ENCODE data around the gene HES7. TPM values are rescaled to one million over a fixed set of nuclear protein-coding genes. Genes with fewer than 3 reads are reported as not detected.

Gene HES7
- total and polyA plus RNA-seq, 10 donors = 0.04 to 0.67 (median 0.41) TPM; not detected in 5

GRCh38 chr17:8138672-8139371 is 14.9 kb upstream of the HES7 start:
- 0 to 1% (median 0%) methylated on average over 44 to 46 of the region's 46 CpGs for WGBS, 5 donors
- intact Hi-C loops (cut with DNase I; ENCODE audit: low total_unique reads) = no loop called here
- peaks cover 0 to 47% (median 44%) of the 10 kb centered on the region in 6 donors for H3K36me3 ChIP-seq
- peak; percentile 97 for DNase-seq
- no peaks in the 10 kb centered on the region for H3K9me3 ChIP-seq
- TF ChIP-seq POLR2AphosphoS5 (IDR thresholded peaks at IDR 0.05) (peak; percentile 90 to 93 (median 92)), CTCF (IDR thresholded peaks at IDR 0.05 in 8 of 11, conservative IDR thresholded peaks at IDR 0.05 in 3 of 11) (peak; percentile 68 to 92 (median 87)), POLR2A (IDR thresholded peaks at IDR 0.05) (no peak)
- H3K27me3 ChIP-seq (replicated peaks in 1 of 7) = no peaks in the 10 kb centered on the region
- H3K4me3 ChIP-seq = peak overlapping the region in 7 of 8 donors; percentile 16 to 63 (median 35)
- peak overlapping the region; percentile 71 to 94 (median 88) for H3K27ac ChIP-seq
- H3K4me1 ChIP-seq = peaks cover 14 to 57% (median 27%) of the 10 kb centered on the region in 6 donors

DNA sequence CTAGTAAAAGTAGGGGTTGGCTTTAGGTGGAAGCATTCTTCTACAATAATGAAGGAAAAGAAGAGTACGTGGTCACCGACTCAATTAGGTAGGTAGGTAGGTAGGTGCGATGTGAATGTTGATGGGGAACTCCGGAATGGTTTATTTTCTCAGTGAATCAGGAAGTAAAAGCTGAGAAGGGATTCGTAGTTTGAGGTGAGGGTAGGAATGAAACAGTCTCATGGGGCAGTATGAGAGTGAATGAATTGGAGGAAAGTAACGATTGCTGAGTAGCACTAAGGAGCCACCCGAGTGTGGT is 14.4 kb upstream of the HES7 start:
- H3K27ac ChIP-seq = peak overlapping the region; percentile 71 to 94 (median 88)
- H3K4me3 ChIP-seq = peak overlapping the region in 6 of 8 donors; percentile 4 to 63 (median 39)
- H3K9me3 ChIP-seq = no peaks in the 10 kb centered on the region
- no peak for DNase-seq
- H3K36me3 ChIP-seq = peaks cover 0 to 42% (median 39%) of the 10 kb centered on the region in 6 donors
- peaks cover 14 to 57% (median 27%) of the 10 kb centered on the region in 6 donors for H3K4me1 ChIP-seq
- TF ChIP-seq CTCF (IDR thresholded peaks at IDR 0.05 in 8 of 11, conservative IDR thresholded peaks at IDR 0.05 in 3 of 11) = no peak
- no peak for TF ChIP-seq POLR2A (IDR thresholded peaks at IDR 0.05)
- TF ChIP-seq POLR2AphosphoS5 (IDR thresholded peaks at IDR 0.05) = no peak
- intact Hi-C loops (cut with DNase I; ENCODE audit: low total_unique reads) = no loop called here
- H3K27me3 ChIP-seq (replicated peaks in 1 of 7) = no peaks in the 10 kb centered on the region
- WGBS, 5 donors = 0 to 2% (median 1%) methylated on average over 7 of the region's 7 CpGs

DNA sequence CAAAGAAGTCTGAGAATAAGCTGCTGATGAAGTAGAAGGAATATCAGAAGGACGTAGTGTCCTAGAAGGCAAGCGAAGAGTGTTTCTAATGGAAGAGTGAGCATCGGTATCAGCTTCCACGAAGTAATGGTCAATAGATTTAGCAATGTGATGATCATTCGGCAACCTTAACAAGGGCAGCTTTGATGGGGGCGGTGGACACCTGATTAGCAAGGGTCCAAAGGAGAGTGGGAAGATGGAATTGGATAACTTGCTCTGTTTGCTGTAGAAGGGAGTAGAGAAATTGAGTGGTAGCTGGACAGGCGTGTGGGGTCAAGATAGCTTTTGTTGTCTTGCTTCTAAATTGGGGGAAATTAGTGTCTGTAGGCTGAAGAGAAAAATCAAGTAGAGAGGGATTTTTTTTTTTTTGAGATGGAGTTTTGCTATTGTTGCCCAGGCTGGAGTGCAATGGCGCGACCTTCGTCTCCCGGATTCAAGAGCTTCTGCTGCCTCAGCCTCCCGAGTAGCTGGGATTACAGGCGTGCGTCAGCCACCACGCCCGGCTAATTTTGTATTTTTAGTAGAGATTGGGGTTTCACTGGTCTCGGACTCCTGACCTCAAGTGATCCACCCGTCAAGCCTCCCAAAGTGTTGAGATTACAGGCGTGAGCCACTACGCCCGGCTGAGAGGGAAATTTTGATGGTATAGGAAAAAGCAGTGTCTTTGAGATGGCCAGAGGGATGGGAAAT is 13.9 kb upstream of the HES7 start:
- intact Hi-C loops (cut with DNase I; ENCODE audit: low total_unique reads) = no loop called here
- peak; percentile 41 for DNase-seq
- Histone ChIP-seq H3K4me3 (peak overlapping the region in 6 of 8 donors; percentile 4 to 63 (median 39)), H3K27ac (peak overlapping the region; percentile 71 to 94 (median 88)), H3K9me3 (no peaks in the 10 kb centered on the region), H3K36me3 (peaks cover 0 to 37% (median 34%) of the 10 kb centered on the region in 6 donors), H3K27me3 (replicated peaks in 1 of 7) (no peaks in the 10 kb centered on the region), H3K4me1 (peaks cover 14 to 54% (median 27%) of the 10 kb centered on the region in 6 donors)
- WGBS, 5 donors = 25 to 28% (median 25%) methylated on average over 21 of the region's 21 CpGs
- no peak for TF ChIP-seq POLR2AphosphoS5 (IDR thresholded peaks at IDR 0.05)
- TF ChIP-seq CTCF (IDR thresholded peaks at IDR 0.05 in 8 of 11, conservative IDR thresholded peaks at IDR 0.05 in 3 of 11) = no peak
- TF ChIP-seq POLR2A (IDR thresholded peaks at IDR 0.05) = no peak

DNA sequence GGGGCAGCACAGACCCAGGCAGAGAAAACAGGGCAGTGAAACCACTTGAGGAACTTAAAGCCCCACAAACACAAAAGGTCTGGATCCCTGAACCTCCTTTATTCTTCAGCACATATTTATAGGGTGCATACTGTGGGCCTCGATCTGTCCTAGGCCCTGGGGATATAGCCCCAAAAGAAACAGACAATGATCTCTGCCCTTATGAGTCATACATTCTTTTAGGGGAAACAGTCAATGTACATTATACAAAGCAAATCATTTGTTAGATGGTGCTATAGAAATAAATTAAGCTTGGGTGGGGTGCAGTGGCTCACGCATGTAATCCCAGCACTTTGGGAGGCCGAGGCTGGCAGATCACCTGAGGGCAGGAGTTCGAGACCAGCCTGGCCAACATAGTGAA is 10.0 kb upstream of the HES7 start:
- DNase-seq = no peak
- no peak overlapping the region for H3K4me3 ChIP-seq
- no peak overlapping the region for H3K27ac ChIP-seq
- peaks cover 0 to 25% (median 0%) of the 10 kb centered on the region in 7 donors for H3K27me3 ChIP-seq (replicated peaks in 1 of 7)
- intact Hi-C loops (cut with DNase I; ENCODE audit: low total_unique reads) = no loop called here
- H3K9me3 ChIP-seq = no peaks in the 10 kb centered on the region
- 74 to 93% (median 88%) methylated on average over 4 of the region's 4 CpGs for WGBS, 5 donors
- peaks cover 7 to 16% (median 15%) of the 10 kb centered on the region in 6 donors for H3K4me1 ChIP-seq
- H3K36me3 ChIP-seq = no peaks in the 10 kb centered on the region
- no peak for TF ChIP-seq POLR2A (IDR thresholded peaks at IDR 0.05)
- TF ChIP-seq POLR2AphosphoS5 (IDR thresholded peaks at IDR 0.05) = no peak
- TF ChIP-seq CTCF (IDR thresholded peaks at IDR 0.05 in 8 of 11, conservative IDR thresholded peaks at IDR 0.05 in 3 of 11) = no peak

All from spleen (tissue), 11 donors.